OCI-LY7 (cell line): ENCODE results near the gene CCNG1.

ENCODE experiments used
- EZH2phosphoT487 ChIP-seq: fragments of 200-600 bp; sonication (generic); IDR thresholded peaks from 2 replicates; pipeline ENCODE4 v1.6.1; 2018; ENCODE audit warnings: low read depth, borderline replicate concordance, mild to moderate bottlenecking, mixed run types, antibody characterized with exemption, low read length, moderate library complexity, mixed read lengths
- TF ChIP-seq, protein P1 (sequence below): fragments of 200-600 bp; sonication (generic); conservative IDR thresholded peaks from 2 replicates; pipeline ENCODE4 v1.5.1; 2014; ENCODE audit warnings: mild to moderate bottlenecking, antibody characterized with exemption, low read length, moderate library complexity, mixed read lengths

DNA sequence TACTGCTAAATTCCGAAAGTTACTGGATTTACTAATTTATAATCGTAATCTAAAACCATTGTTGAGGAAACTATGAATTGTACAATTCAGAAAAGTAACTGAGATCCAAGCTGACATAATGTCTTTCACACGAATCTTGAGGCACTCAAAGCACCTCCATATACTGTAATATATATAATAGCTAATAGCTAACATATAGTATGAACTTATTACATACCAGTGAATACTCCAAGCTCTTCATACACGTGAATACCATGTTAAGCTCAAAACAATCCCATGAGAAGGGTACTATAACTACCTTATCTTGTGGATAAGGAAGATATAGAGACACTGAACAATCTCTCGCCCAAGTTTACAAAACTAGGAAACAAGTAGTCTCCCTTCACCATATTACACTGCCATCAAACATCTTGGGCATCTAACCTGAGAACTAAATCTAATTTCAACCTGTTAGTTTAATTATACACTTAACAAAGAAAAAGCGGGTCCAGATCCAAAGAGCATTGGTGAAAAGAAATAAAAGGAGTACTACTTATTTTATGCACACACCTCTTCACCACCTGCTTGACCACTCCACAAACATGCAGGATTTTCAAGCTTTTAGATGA, 21.5 kb downstream of the CCNG1 start:
- TF ChIP-seq, protein P1, sequence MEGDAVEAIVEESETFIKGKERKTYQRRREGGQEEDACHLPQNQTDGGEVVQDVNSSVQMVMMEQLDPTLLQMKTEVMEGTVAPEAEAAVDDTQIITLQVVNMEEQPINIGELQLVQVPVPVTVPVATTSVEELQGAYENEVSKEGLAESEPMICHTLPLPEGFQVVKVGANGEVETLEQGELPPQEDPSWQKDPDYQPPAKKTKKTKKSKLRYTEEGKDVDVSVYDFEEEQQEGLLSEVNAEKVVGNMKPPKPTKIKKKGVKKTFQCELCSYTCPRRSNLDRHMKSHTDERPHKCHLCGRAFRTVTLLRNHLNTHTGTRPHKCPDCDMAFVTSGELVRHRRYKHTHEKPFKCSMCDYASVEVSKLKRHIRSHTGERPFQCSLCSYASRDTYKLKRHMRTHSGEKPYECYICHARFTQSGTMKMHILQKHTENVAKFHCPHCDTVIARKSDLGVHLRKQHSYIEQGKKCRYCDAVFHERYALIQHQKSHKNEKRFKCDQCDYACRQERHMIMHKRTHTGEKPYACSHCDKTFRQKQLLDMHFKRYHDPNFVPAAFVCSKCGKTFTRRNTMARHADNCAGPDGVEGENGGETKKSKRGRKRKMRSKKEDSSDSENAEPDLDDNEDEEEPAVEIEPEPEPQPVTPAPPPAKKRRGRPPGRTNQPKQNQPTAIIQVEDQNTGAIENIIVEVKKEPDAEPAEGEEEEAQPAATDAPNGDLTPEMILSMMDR, result no peak
- no peak for TF ChIP-seq EZH2phosphoT487
